Head of caudate nucleus (tissue), 42 donors: ENCODE data around the gene FAM187B.
"Not testable (repeated sequence)": the region's sequence is repeated elsewhere in the genome, so short reads cannot be mapped to it uniquely, and the experiment has no call there.

Experiments
- DNase-seq, 42 donors: peaks; one replicate each; pipeline versions ENCODE4 v3.0.0 to v3.0.0-alpha.2; 2020 to 2021; ENCODE audit warnings: mixed read lengths in 7 of 42
- intact Hi-C: fragments of 100-400 bp; cut with DNase I; formaldehyde crosslinking; loops from one replicate; pipeline ENCODE4 v1.15.0; 2022

FAM187B gene

GRCh38 chr19:35247526-35248309 is 19.2 kb upstream of the FAM187B start:
- intact Hi-C loops = no loop called here
- peak in 5 of 42 donors; percentile 28 to 51 (median 41) for DNase-seq

GRCh38 chr19:35246466-35247092 is 18.0 kb upstream of the FAM187B start:
- no peak for DNase-seq

GRCh38 chr19:35241417-35241816 is 12.9 kb upstream of the FAM187B start:
- DNase-seq = no peak
- intact Hi-C loops = no loop called here

More at GRCh38 chr19:35246466-35247092, 18.0 kb upstream of the FAM187B start:
- intact Hi-C loops = no loop called here

GRCh38 chr19:35240327-35240726 is 11.8 kb upstream of the FAM187B start:
- intact Hi-C loops = no loop called here
- peak in 2 of 42 donors; percentile 29 to 34 for DNase-seq

GRCh38 chr19:35239597-35239996 is 11.1 kb upstream of the FAM187B start:
- intact Hi-C loops = not testable (repeated sequence)

GRCh38 chr19:35236638-35237400 is 8.3 kb upstream of the FAM187B start:
- DNase-seq = no peak

More at GRCh38 chr19:35239597-35239996, 11.1 kb upstream of the FAM187B start:
- DNase-seq = peak in 1 of 42 donors; percentile 6

GRCh38 chr19:35232912-35233311 is 4.4 kb upstream of the FAM187B start:
- intact Hi-C loops = no loop called here
- no peak for DNase-seq

More at GRCh38 chr19:35236638-35237400, 8.3 kb upstream of the FAM187B start:
- intact Hi-C loops = no loop called here

- intact Hi-C loops = no loop called here
- no peak for DNase-seq
Observed at GRCh38 chr19:35231956-35232645, 3.6 kb upstream of the FAM187B start.

- intact Hi-C loops = no loop called here
- no peak for DNase-seq
Observed at GRCh38 chr19:35229601-35230000, 1.1 kb upstream of the FAM187B start.

- intact Hi-C loops = no loop called here
- DNase-seq = peak in 1 of 42 donors; percentile 26
Observed at GRCh38 chr19:35226748-35227147, 1.8 kb downstream of the FAM187B start.

GRCh38 chr19:35225951-35226350 is 2.6 kb downstream of the FAM187B start:
- intact Hi-C loops = no loop called here
- no peak for DNase-seq

- intact Hi-C loops = no loop called here
Observed at GRCh38 chr19:35224681-35225571, 3.6 kb downstream of the FAM187B start.

GRCh38 chr19:35223862-35224505 is 4.6 kb downstream of the FAM187B start:
- no peak for DNase-seq
- intact Hi-C loops = no loop called here

More at GRCh38 chr19:35224681-35225571, 3.6 kb downstream of the FAM187B start:
- no peak for DNase-seq

GRCh38 chr19:35223084-35223790 is 5.3 kb downstream of the FAM187B start:
- intact Hi-C loops = no loop called here
- DNase-seq = no peak

GRCh38 chr19:35222373-35223015 is 6.0 kb downstream of the FAM187B start:
- intact Hi-C loops = no loop called here
- no peak for DNase-seq

- intact Hi-C loops, DNase-seq: not testable (repeated sequence)
Observed at GRCh38 chr19:35220973-35221590, 7.5 kb downstream of the FAM187B start.
